ENCODE measurements around the gene TNFRSF4.

Gene TNFRSF4

DNA sequence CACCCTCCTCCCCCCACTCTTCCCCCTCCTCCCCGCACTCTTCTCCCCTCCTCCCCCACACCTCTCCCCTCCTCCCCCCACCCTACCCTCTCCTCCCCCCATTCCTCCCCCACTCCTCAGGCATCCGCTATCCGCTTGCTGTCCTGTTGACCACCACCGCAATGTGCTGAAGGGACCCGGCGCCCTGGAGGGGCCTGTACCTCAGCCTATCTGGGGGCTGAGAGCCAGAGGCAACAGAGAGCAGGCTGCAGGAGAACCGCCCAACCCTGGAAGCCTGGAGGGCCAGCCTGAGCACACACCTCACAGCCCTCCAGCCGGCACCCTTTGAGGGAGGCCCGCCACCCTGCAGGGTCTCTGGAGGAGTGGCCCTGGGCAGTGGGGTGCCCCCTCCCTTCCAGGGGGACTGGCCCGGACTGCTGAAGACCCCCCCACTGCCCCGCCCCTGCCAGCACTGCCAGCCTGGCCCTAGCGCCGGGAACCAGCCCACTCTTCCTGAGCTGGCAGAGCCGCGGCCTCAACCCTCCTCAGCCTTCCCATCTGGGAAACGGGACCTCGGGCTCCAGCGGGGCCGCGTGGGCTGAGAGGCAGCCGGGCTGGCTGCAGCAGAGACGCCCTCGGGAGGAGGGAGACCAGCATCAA is 31.3 kb upstream of the TNFRSF4 start:
- no peak for DNase-seq

DNA sequence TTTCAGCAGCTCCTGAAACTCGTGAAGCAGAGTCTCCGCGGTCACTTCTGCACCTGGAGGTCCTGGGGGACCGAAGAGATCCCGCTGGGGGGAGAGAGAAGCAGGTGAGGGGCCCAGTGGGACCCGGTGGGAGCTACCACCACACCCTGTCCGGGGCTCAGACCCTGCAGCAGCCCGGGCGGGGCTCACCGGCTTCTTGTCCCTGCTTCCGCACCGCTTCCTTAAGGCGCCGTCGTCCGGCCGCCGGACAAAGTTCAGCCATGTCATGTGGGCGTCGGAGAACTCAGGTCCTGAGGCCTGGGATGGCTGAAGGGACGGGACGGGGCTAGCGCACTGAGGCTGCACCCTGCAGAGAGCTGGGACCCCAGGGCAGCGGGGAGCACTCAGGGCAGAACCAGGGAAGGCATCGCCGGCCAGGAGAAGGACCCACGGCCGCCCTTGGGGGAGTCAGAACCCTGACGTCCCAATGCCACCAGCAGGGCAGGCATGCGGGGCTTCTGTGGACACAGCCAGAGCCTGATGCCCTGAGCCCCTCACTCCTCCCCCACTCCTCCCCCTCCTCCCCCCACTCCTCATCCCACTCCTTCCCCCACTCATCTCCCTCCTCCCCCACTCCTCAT is 30.3 kb upstream of the TNFRSF4 start:
- DNase-seq, result no peak

DNA sequence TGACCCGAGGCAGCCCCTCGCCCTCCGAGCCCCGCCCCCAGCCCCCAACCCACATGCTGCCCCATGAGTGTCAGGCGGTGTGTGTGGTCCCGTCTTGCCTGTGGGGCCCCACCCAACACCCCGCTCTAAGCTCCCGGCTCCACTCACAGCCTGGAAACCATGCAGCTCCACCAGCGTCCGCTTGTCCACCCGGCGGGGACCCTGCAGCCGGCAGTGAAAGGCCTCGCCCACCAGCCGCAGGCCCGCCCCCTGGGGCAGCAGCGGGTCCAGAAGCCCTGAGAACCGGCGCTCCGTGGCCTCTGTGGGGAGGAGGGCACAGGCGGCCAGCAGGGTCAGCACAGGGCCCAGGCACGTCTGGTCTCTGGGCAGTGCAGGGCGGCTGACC is 29.8 kb upstream of the TNFRSF4 start:
- no peak for DNase-seq

DNA sequence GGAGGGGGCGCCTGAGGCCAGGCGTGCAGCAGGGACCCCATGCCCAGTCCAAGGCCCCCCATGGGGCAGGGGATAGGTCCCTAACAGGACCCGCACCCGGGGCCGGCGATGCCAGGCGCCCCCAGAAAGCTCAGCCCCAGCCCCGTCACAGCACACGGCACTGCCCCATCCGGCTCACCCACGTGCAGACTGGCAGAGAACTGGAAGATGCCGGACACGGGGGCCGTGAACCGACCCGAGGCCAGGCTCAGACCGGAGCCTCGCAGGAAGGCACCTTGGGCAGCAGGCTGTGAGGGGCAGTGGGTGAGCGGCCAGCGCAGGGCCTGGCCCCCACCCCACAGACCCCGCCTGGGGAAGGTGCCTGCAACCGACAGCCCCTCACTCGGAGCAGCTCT is 29.3 kb upstream of the TNFRSF4 start:
- DNase-seq, result no peak

DNA sequence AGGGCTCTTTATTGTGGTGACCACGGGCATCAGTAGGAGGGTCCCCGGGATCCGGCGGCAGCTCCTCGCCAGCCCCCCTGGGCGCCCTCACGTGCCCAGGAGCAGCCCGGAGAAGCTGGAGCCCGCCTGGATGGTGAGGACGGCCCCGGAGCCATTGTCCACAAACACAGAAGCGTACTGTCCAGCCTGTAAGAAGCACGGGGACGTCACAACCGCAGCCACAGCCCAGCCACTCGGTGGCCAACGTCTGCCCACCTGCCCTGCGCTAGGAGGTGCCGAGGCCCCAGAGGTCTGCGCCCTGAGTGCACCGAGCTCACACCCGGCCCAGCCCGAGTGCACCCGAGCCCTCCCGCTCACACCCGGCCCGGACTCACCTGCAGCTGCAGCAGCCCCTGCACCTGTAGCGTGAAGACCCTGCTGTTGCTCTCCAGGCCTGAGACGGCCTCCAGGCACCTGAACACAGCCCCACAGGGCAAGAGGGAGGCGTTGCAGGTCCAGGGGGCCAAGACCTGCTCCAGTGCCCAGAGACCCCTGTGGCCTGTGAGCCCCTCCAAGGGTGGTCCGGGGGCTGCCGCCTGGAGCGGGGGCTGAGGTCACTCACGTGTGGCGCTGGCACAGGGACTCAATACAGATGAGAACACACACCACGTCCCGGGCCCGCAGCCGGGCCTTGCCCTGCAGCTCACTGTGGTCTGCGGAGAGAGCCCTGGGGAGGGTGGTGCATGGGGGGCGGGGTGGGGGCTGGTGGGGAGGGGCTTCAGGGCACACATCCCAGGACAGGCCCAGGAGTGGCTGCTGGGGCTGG is 28.7 kb upstream of the TNFRSF4 start:
- no peak for DNase-seq

DNA sequence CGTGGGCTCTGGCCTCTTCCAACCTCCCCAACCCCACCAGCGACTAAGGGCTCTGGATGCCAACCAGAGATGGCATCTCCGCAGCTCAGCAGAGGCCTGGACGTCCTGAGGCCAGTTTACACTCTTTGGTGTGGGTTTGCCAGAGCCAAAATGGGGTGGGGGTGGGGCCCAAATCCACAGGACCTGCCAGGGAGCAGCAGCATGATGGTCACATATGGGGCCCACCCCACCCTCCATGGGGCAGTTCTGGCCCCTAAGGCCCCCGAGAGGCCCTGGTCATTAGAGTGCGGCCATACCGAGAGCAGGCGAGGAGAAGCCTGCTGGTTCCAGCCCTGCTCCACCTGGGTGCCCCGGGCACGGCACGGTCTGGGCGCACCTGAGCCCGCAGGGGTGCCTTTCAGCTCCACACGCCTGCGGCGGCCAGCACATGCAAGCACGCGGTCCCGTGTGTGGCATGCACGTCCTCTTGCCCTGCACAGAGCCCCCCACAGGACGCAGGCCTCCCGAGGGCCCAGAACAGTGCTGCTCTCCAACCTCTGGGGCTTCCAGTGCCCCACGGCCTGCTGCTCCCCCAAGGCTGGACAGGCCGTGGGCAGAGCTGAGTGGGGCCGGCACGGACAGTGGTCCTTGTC is 27.8 kb upstream of the TNFRSF4 start:
- no peak for DNase-seq

DNA sequence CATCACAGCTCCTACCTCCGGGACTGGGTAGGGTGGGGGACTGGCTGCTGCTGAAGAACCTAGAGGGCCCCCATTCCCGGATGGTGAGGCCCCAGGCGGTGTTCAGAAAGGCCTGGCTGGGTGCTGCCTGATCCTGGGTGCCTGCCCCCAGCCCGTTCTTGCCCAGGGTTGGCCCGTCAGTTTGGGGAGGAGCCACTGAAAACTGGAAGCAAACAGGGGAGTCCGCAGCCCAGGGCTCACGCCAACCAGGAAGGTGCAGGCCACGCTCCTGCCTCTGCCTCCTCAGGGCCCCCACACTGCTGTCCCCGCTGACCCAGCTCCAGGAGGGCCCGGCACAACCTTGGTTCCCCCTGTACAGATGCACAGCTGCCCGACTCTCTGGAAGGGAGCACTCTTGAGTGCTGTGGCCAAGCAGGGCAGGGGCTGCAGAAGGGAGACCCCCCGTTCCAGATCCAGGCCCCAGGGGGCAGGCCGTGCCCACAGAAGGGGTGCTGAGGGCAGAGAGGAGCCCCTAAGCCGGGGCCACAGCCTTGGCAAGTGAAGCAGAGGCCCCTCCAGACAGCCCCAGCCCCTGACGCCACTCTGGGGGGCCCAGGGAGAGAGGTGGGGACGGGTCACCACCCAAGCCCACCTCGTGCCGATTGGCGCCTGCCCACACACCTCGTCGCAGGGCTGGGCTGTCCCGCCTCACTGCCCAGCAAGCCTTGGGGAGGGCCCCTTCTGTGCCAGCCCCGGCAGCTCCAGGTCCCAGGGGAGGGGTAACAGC is 27.1 kb upstream of the TNFRSF4 start:
- DNase-seq, result no peak

DNA sequence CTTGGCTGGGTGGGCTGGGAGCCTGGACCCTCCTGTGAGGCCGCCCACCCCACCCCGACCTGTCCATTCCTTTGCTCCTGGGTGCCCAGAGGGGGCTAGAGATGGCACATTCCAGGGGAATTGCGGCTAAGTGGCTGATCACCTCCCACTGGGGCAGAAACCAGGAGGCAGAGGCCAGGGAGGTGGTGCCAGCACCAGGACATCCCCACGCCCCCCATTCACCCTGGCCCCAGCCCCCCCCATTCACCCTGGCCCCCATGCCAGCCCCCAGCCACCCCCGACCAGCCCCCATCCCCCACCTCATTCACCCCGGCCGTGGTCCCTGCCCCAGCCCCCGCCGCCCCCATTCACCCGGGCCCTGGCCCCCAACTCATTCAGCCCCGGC is 26.4 kb upstream of the TNFRSF4 start:
- DNase-seq, result no peak

DNA sequence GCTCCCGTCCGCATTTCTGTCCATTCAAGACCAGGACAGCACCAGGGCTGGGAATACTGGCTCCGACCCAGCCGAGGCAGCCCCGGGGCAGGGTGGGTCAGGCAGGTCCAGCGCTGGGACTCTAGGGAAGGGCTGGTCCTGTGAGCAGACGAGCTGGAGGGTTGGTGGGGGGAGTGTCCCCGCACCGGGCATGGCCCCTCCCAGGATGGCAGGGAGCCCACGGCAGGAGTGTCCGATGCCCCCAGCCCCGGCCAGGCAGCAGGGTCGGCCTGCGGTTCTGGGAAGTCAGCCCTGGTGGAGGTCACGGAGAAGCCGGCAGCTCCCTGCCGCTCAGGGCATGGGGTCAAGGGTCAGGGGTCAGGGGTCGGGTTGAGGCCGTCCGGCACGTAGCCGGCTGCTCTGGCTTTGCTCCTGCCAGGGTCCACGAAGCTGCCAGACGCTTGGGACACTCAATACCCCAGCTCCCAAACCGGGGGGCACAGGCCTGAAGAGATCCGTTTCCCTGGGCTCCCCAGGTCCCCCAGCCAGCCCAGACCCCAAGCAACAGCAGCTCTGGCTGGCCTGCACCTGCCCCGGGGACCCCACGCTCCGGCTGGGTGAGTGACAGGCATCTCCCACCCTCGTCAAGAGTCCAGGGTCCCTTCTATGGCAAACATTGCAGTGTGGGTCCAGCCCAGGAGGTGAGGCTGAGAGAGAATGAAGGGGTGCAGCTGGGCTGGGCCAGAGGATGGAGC is 25.8 kb upstream of the TNFRSF4 start:
- DNase-seq, result no peak

DNA sequence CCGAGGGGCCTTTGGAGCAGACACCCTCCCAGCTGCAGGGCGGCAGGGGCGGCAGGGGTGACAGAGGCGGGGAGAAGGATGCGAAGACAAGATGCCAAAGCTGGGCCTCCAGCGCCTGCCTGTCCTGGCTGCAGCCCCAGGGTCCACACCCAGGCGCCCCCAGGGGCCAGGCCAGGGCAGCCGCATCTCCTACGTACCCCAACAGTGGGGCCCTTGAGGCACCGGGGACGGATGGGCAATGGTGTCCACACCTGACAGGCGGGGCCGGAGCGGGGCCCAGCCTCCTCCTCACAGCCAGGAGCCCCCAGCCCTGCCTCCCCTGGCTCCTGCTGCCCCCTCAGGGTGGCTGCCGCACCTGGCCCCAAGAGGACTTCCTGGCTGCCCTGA is 25.3 kb upstream of the TNFRSF4 start:
- no peak for DNase-seq

DNA sequence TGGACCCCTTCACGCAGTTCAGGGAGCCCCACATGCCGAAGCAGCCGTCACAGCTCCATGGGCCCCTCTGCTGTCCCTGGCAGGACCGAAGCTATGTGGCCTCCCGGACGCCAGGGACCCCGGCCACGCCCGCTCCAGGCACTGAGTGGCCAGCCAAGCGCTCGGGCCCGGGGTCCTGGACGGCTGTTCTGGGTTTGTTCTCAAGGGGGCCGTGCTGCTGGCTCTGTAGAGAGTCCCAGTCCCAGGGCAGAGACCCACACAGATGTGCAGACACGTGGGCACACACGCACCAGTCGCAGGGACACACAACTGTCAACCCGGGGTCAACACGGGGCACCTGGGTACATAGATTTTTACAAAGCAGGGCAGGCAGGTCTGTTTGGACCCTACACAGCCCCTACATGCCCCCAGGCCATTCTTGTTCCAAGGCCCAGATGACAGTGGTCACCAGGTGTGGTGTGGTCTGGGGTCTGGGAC is 24.8 kb upstream of the TNFRSF4 start:
- no peak for DNase-seq

DNA sequence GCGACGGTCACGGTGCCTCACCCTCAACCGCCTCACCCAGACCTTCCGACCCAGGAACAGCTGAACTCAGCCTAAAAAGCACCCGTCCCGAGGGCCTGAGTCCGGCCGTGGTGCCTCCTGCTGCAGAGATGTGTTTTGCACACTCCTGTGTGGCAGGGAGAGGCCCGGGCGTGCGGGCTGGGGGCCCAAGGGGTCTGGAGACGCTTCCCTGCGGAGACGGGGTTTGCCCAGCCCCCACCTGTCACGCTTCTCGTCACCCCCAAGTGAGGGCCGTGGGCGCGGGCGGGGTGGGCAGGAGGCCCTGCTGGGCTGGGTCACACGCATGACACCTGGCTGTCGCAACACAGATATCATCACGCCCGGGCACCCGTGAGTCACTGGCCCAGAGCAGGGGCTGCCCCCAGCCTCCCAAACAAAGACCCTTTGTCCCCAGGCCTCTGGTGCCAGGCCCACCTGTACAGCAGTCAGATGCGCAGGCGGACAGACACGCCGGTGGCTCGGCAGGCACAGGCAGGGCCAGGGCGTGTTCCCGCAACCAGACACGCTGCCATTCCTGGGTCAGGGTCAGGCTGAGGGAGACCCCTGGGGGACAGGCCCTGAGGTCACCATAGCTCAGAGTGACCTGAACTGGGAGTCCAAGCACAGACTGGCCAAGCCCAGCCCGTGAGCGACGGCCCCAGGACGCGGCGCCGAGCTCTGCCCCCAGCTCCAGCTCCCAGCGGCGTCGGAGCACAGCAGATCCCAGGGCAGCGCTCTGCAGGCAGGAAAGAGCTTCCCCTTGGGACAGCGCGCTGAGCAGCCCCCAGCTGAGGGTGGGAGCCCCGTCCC is 24.1 kb upstream of the TNFRSF4 start:
- no peak for DNase-seq

DNA sequence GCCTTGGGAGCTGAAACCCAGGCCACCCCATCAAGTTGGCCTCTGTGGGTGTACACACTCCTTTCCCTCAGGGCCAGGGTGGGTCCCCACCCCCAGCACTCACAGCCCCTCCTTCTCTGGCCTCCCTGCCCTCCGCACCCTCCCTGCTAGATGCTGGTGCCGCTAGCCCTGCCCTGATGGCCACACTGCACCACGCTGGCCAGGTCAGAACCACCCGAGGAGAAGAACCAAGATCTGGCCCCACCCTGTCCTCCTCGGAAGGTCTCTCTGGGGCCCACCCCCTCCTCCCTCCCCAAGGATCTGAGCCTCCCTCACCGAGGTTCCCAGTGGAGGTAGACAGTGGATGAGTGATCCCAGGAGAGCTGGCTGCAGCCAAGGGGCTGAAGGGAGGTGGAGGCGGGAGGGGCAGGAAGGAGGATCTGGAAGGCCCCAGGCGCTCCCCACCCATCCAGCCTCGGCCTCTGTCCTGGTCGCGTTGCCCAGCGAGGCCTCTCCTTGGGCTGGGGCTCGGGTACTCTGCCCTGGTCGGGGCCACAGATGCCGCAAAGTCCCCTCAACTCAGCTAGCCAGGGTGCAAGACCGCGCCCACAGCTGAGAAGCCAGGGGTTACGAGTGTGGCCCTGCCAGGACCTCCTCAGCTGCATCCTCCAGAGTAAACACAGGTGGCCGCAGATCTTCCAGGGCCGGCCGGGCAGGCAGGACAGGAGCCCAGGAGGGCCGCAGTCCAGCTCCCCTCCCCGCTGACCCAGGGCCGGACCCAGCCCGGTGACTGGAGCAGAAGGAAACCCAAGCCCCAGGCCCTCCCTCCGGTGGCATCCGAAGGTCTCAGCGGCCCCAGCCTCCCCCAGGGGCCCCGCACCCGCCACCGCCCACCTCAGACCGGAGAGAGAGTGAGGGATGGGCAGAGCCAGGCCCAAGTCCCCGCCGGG is 23.3 kb upstream of the TNFRSF4 start:
- DNase-seq, result no peak

DNA sequence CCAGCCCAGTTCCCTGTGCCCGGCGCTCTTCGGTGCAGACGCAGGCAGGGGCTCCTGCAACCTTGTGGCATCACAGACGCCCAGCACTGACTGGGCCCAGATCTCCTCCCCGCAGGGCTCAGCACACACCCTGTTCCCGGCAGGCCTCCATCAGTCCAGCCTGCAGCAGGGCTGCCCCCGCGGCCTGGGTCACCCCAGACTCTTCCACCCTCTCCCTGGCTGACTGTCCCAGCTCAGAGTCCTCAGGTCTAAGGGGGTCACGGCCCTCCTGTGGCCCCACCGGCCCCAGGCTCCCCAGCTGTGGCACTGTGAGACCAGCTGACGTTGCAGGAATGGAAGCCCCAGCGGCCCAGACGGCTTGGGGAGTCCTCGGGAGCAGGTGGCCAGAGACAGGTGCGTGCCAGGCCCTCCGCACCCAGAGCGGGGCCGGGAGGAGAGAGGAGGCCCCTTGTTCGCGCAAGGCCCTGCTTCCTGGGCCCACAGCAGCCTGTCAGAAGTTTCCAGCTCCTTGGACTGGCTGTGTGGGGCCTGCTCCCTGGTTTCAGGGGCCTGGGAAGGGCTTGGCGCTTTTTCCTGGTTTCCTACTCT is 22.3 kb upstream of the TNFRSF4 start:
- no peak for DNase-seq

DNA sequence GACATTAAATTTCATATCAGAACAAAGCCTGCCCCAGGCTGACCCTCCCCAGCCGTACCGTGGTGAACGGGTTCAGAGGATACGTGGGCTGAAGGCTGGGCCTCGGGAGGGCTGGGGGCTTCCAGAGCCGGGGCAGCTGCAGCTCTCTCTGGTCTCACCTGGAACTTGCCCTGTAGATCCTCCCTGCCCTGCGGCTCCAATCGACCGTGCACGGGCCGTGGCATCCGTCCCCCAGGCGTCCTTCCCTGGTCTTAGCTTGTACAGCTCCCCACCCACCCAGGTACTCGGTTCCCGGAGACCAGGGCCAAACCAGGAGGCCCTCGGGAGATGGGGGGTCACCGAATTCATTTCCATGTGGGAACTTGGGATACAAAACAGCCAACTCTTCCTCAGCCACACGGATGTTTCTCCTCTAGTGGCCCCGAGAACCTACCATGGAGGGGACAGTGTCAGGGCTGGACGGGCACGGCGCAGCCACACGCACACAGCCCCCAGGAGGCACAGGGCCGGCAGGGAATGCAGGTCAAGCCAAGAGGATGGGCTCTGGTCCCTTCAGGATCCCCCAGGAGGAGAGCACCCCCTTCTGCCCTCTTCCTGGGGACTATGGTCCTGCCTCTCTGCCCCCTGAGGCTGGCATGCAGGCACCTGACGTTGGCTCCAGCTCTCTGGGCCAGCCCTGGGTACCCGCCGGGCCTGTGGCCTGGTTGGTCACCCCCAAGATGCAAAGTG is 21.2 kb upstream of the TNFRSF4 start:
- DNase-seq, result no peak

DNA sequence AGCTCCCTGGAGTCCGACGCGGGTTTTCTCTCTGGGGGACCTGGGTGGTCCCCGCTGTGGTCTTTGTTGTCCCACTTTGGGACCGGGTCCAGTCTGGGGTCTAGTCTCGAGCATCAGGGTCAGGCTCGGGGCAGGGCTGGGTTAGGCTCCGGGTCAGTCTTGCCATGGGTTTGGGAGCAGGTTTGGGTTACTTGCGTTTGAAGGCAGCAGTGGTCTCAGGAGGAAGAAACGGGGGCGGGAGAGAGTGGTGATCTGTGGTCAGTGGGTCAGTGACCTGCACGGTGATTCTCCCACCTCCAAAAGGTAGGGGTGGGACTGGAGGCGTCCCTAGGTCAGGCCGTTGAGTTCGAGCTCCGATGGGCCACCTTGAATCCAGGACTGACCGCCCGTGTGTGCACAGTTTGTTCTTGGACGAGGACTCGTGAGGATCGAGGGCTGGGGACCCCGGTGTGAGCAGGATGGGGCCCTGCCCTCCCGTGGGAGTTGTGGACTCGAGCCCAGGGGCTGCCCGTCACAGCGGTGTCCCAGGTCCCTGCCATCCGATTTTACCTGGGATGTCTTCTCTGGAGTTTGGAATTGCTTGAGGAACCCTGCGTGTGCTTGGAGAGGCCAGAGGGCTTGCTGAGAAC is 20.3 kb upstream of the TNFRSF4 start:
- DNase-seq, result no peak

DNA sequence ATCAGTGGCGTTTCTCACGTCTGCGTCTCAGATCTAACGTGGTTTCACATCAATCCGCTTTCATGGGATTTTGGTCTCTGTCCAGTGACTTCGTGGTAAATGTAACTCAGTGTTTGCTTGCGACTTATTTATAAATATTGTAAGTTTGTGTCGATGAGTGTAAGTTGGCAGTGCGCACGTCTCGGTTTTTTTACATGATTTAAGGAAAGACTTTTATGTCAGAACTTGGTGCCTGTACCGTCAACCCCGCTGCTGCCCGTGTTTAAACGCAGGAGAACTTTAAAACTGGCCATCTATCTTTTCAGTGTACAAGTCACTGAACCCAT is 19.6 kb upstream of the TNFRSF4 start:
- no peak for DNase-seq

DNA sequence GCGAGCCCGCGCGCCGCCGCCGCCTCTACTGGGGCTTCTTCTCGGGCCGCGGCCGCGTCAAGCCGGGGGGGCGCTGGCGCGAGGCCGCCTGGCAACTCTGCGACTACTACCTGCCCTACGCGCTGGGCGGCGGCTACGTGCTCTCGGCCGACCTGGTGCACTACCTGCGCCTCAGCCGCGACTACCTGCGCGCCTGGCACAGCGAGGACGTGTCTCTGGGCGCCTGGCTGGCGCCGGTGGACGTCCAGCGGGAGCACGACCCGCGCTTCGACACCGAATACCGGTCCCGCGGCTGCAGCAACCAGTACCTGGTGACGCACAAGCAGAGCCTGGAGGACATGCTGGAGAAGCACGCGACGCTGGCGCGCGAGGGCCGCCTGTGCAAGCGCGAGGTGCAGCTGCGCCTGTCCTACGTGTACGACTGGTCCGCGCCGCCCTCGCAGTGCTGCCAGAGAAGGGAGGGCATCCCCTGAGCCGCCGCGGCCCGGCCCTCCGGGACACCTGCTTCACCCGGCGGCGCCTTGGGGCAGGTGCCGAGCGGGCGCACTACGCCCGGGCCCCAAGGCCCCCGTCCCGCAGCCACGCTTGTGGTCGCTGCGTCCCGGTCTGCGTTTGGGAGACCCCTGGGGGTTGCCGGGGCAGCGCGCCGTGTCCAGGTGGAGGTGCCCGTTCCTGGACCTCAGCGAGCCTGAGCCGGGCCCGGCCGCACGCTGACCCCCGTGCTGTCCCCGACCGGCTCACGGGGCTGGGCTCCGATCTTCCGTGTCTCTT is 19.0 kb upstream of the TNFRSF4 start:
- no peak for DNase-seq
